H9 (cell line): Measurements from ENCODE around the gene DPYSL3. TPM values are rescaled to one million over a fixed set of nuclear protein-coding genes. Genes with fewer than 3 reads are reported as not detected.

Experiments
- DNase-seq: peaks from one replicate; pipeline ENCODE4 v3.0.0-alpha.2; 2017
- H2AFZ ChIP-seq: one replicate; pipeline ENCODE4 v1.6.1; 2013; ENCODE audit warnings: mild to moderate bottlenecking, low read length, control low read depth, moderate library complexity
- H2AK5ac ChIP-seq: 2 replicates; pipeline ENCODE4 v1.6.1; 2013; ENCODE audit warnings: low read length, control low read depth, mixed read lengths; ENCODE audit not compliant: insufficient read length
- H2BK120ac ChIP-seq: one replicate; pipeline ENCODE4 v1.6.1; 2013; ENCODE audit warnings: low read depth, mild to moderate bottlenecking, low read length, control low read depth, inconsistent platforms; ENCODE audit not compliant: poor library complexity, severe bottlenecking
- H2BK12ac ChIP-seq: 2 replicates; pipeline ENCODE4 v1.6.1; 2013; ENCODE audit warnings: low read length, control low read depth, mixed read lengths, low read depth; ENCODE audit not compliant: insufficient read length
- H2BK15ac ChIP-seq: 2 replicates; pipeline ENCODE4 v1.6.1; 2013; ENCODE audit warnings: low read depth, low read length, control low read depth
- H2BK20ac ChIP-seq: one replicate; pipeline ENCODE4 v1.6.1; 2013; ENCODE audit warnings: low read depth, mild to moderate bottlenecking, low read length, control low read depth, inconsistent platforms; ENCODE audit not compliant: poor library complexity, severe bottlenecking
- H2BK5ac ChIP-seq: 2 replicates; pipeline ENCODE4 v1.6.1; 2013; ENCODE audit warnings: low read length, control low read depth, mixed read lengths; ENCODE audit not compliant: insufficient read length
- H3K14ac ChIP-seq: 2 replicates; pipeline ENCODE4 v1.6.1; 2013; ENCODE audit warnings: low read length, control low read depth; ENCODE audit not compliant: insufficient read depth
- H3K18ac ChIP-seq: 2 replicates; pipeline ENCODE4 v1.6.1; 2013; ENCODE audit warnings: low read depth, mild to moderate bottlenecking, mixed read lengths, low read length, control low read depth; ENCODE audit not compliant: insufficient read length
- H3K23ac ChIP-seq: 2 replicates; pipeline ENCODE4 v1.6.1; 2013; ENCODE audit warnings: low read length, control low read depth, mixed read lengths, low read depth; ENCODE audit not compliant: insufficient read length
- H3K23me2 ChIP-seq: 2 replicates; pipeline ENCODE4 v1.6.1; 2013; ENCODE audit warnings: low read depth, mild to moderate bottlenecking, mixed read lengths, low read length, control low read depth; ENCODE audit not compliant: insufficient read length, poor library complexity, severe bottlenecking
- H3K27ac ChIP-seq: 2 replicates; pipeline ENCODE4 v1.5.1; 2013; ENCODE audit warnings: low read length, control low read depth, mixed read lengths, low read depth; ENCODE audit not compliant: insufficient read length
- H3K27me3 ChIP-seq: 2 replicates; pipeline ENCODE4 v1.6.1; 2013; ENCODE audit warnings: low read length, control low read depth, inconsistent platforms; ENCODE audit not compliant: insufficient read depth
- H3K4ac ChIP-seq: 2 replicates; pipeline ENCODE4 v1.6.1; 2013; ENCODE audit warnings: low read depth, mild to moderate bottlenecking, control low read depth, inconsistent platforms, low read length, moderate library complexity
- H3K4me1 ChIP-seq: 2 replicates; pipeline ENCODE4 v1.6.1; 2013; ENCODE audit warnings: low read length, control low read depth, inconsistent platforms; ENCODE audit not compliant: insufficient read depth
- H3K4me2 ChIP-seq: 2 replicates; pipeline ENCODE4 v1.6.1; 2013; ENCODE audit warnings: low read length, control low read depth, mixed read lengths; ENCODE audit not compliant: insufficient read length, insufficient read depth
- H3K56ac ChIP-seq: 2 replicates; pipeline ENCODE4 v1.6.1; 2013; ENCODE audit warnings: low read depth, mild to moderate bottlenecking, mixed read lengths, low read length, control low read depth; ENCODE audit not compliant: insufficient read length
- H3K79me1 ChIP-seq: 2 replicates; pipeline ENCODE4 v1.6.1; 2013; ENCODE audit warnings: low read depth, mild to moderate bottlenecking, moderate library complexity, low read length, control low read depth, inconsistent platforms; ENCODE audit not compliant: insufficient read depth, poor library complexity, severe bottlenecking
- H3K79me2 ChIP-seq: 2 replicates; pipeline ENCODE4 v1.6.1; 2013; ENCODE audit warnings: low read length, control low read depth, inconsistent platforms; ENCODE audit not compliant: insufficient read depth
- H3K9ac ChIP-seq: 2 replicates; pipeline ENCODE4 v1.6.1; 2013; ENCODE audit warnings: low read length, control low read depth, mixed read lengths; ENCODE audit not compliant: insufficient read length; ENCODE audit errors: extremely low read depth
- H3K9me3 ChIP-seq: one replicate; pipeline ENCODE4 v1.6.1; 2013; ENCODE audit warnings: low read depth, low read length, inconsistent platforms; ENCODE audit not compliant: control insufficient read depth
- H3T11ph ChIP-seq: one replicate; pipeline ENCODE4 v1.6.1; 2013; ENCODE audit warnings: mild to moderate bottlenecking, low read length, control low read depth, inconsistent platforms
- H4K20me1 ChIP-seq: one replicate; pipeline ENCODE4 v1.6.1; 2013; ENCODE audit not compliant: control insufficient read depth, insufficient read length, insufficient read depth
- H4K5ac ChIP-seq: 2 replicates; pipeline ENCODE4 v1.6.1; 2013; ENCODE audit warnings: low read depth, mild to moderate bottlenecking, mixed read lengths, low read length, control low read depth; ENCODE audit not compliant: insufficient read length
- H4K8ac ChIP-seq: replicated peaks from 2 replicates; pipeline ENCODE4 v1.6.1; 2013; ENCODE audit warnings: low read length, control low read depth, mixed read lengths, low read depth; ENCODE audit not compliant: insufficient read length
- H4K91ac ChIP-seq: 2 replicates; pipeline ENCODE4 v1.6.1; 2013; ENCODE audit warnings: low read depth, mild to moderate bottlenecking, moderate library complexity, mixed read lengths, low read length, control low read depth; ENCODE audit not compliant: insufficient read length
- H3K27ac Mint-ChIP-seq, 3 experiments: 2 replicates in 2 of 3; 3 replicates in 1 of 3; pipeline ENCODE4 v1.8.0; 2020 to 2021; ENCODE audit warnings: mixed read lengths in 3 of 3, mild to moderate bottlenecking in 1 of 3, moderate library complexity in 1 of 3
- H3K27me3 Mint-ChIP-seq: 2 replicates; pipeline ENCODE4 v1.8.0; 2021; ENCODE audit warnings: low read depth, mild to moderate bottlenecking, moderate library complexity, mixed read lengths
- H3K36me3 Mint-ChIP-seq, 3 experiments: 2 replicates in 2 of 3; 3 replicates in 1 of 3; pipeline ENCODE4 v1.8.0; 2020 to 2021; ENCODE audit warnings: low read depth in 3 of 3, mixed read lengths in 3 of 3; ENCODE audit not compliant: insufficient read depth in 1 of 3
- H3K4me1 Mint-ChIP-seq, 2 experiments: 2 replicates each; pipeline ENCODE4 v1.8.0; 2020; ENCODE audit warnings: mixed read lengths in 2 of 2
- H3K4me3 Mint-ChIP-seq, 2 experiments: 2 replicates in 1 of 2; 3 replicates in 1 of 2; pipeline ENCODE4 v1.8.0; 2020 to 2021; ENCODE audit warnings: mild to moderate bottlenecking in 2 of 2, mixed read lengths in 2 of 2, moderate library complexity in 1 of 2
- H3K9me3 Mint-ChIP-seq, 2 experiments: 2 replicates in 1 of 2; 3 replicates in 1 of 2; pipeline ENCODE4 v1.8.0; 2020; ENCODE audit warnings: mild to moderate bottlenecking in 2 of 2, mixed read lengths in 2 of 2, moderate library complexity in 1 of 2
- CTCF ChIP-seq: fragments of 200-600 bp; sonication (generic); conservative IDR thresholded peaks from 3 replicates; pipeline ENCODE4 v1.8.0; 2021; ENCODE audit warnings: antibody characterized with exemption, mild to moderate bottlenecking
- WGBS: extraction: QIAGEN DNeasy Blood & Tissue Kit; methylation state at CpG from one replicate; pipeline ENCODE4 v1.1.7; 2013; ENCODE audit warnings: missing lambda C conversion rate, low lambda C conversion rate, mixed read lengths; ENCODE audit not compliant: insufficient read length; ENCODE audit errors: extremely low coverage; 5-methylcytosine and 5-hydroxymethylcytosine counted together
- total RNA-seq: library from RNA; stranded (reverse); gene quantifications from 2 replicates; pipeline ENCODE4 v1.2.1, GENCODE V29; 2021

Gene DPYSL3
- total RNA-seq, 1 experiment from 2014 or later: 515 TPM

GRCh38 chr5:147522435-147522834 is 12.6 kb upstream of the DPYSL3 start:
- no peak overlapping the region for H3K27ac ChIP-seq

More at GRCh38 chr5:147522435-147522834, 12.6 kb upstream of the DPYSL3 start:
- Histone ChIP-seq H2BK5ac (no peak overlapping the region), H3K4me1 (peaks cover 6% of the 10 kb centered on the region; the same call in 1 of the 2 replicates), H2BK15ac (no peak overlapping the region), H3K9me3 (no peaks in the 10 kb centered on the region), H3K79me1 (no peaks in the 10 kb centered on the region), H3K27me3 (no peaks in the 10 kb centered on the region), H4K20me1 (no peaks in the 10 kb centered on the region), H2BK120ac (no peak overlapping the region), H3K18ac (no peak overlapping the region), H4K91ac (no peak overlapping the region), H2BK12ac (no peak overlapping the region), H3K79me2 (no peaks in the 10 kb centered on the region), H3K4me2 (no peak overlapping the region), H3K23me2 (no peaks in the 10 kb centered on the region), H3K9ac (no peak overlapping the region), H4K8ac (no peak overlapping the region), H3T11ph (no peak overlapping the region), H3K14ac (no peak overlapping the region), H4K5ac (no peak overlapping the region), H3K23ac (no peak overlapping the region), H2AFZ (no peak overlapping the region), H3K56ac (no peak overlapping the region), H2AK5ac (no peak overlapping the region), H3K4ac (no peak overlapping the region), H2BK20ac (no peak overlapping the region)
- no peaks in the 10 kb centered on the region for H3K27me3 Mint-ChIP-seq
- H3K9me3 Mint-ChIP-seq: no peaks in the 10 kb centered on the region
- H3K27ac Mint-ChIP-seq: no peak overlapping the region; a peak in 1 of 7 replicates
- H3K36me3 Mint-ChIP-seq: no peaks in the 10 kb centered on the region
- no peak for DNase-seq
- peaks cover 27 to 36% of the 10 kb centered on the region in 2 experiments for H3K4me1 Mint-ChIP-seq
- no peak for TF ChIP-seq CTCF
- no peak overlapping the region for H3K4me3 Mint-ChIP-seq
- no CpG with 5 or more reads among the region's 3 CpGs for WGBS
